NCI-H2107 (cell line): ENCODE data around the gene SEC11C.

Source experiments
- DNase-seq: peaks from one replicate; lab custom pipeline; 2025; lab: John Stamatoyannopoulos, UW

Gene SEC11C

DNA sequence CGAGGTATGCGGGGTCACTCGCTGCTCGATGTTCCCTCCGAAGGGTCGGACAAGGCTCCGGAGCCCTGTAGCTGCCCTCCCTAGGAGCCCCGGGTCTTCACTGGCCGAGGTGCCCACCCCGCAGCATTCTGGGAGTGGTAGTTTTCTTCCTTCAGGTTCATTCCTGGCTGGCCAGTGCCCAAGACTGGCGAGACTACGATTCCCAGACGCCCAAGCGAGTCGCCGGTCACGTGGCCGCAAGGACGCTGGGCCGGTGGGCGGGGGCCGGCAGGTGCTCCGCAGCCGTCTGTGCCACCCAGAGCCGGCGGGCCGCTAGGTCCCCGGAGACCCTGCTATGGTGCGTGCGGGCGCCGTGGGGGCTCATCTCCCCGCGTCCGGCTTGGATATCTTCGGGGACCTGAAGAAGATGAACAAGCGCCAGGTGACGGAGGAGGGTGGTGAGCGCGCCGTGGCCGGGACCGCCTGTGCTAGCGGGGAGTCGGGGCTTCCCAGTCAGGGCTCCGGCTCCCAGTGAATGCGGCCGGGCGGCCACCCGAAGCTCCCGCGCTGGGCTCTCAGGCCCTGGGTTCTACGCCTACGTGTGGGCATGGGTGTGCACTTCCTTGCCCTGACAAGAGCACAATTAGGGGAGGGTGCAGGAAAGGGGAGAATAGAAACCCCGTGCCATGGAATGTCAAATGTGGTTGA lies at the start of gene SEC11C:
SEC11C (plus strand) TSS at position 270 of the 687 bp plus-strand sequence; CDS start at position 335, 65 bp downstream.
- peak; percentile 98 for DNase-seq

DNA sequence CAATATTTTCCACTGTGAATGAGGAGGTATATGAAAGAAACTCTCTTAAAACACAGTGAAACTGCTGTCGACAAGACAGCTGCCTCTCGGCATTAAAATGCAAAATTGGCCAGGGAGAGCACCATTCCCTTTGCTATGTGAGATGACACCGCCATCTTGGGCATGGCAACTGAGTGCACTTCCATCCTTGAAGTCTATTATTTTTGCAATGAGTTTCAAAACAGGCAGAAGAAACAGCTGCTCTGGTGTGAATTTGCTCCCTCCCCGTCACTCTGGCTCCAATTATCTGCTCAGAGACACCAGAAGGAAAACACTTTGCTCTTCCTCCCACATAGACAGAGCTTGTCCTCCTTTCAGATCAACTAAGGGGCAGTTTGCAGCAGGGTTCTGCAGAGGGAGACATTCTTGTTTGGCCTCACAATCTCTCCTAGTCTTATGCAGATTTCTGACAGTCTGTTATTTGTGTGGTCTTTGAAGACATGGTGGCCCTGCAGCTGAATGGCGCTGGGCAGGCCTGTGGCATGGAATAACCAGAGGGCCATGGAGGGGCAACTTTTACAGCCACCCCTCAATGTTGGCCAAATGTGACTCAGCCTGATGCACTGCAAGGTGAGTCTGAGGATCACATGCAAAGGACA lies 48.6 kb upstream of the SEC11C start:
- DNase-seq = no peak

DNA sequence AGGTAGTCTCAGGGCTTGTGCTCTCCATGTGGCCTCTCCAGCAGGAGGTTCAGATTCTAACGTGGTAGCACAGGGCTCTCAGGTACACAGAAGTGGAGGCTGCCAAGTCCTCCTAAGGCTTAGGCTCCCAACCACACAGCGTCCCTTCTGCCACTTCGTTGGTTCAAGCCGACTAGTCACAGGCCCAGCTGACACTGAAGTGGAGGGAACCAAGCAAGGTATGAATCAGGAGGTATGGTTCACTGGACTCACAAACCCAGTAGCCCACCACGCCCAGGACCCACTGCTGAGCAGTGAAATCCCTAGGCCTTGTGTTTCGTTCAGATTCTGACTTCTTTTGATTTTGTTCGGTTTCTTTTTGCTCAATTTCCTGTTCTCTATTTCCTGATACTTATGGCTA lies 46.0 kb upstream of the SEC11C start:
- DNase-seq = no peak

DNA sequence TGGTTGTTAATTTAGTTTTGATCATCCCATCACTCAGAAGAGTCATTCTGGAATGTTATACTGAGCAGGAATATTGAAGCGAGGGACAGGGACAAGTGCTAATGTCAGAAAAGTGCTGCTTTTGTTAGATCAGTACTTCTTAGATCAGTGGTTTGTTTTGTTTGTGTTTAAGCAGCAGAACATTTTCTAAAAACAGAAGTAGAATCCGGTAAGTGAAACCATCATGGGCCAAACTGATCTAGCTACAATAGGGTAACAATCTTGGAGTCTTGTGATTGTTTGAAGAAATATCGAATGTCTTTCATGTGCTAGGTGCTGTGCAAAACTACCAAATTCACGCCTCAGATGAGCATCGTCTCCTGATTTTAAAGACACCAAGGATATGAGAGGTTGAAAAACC lies 45.1 kb upstream of the SEC11C start:
- DNase-seq = no peak

DNA sequence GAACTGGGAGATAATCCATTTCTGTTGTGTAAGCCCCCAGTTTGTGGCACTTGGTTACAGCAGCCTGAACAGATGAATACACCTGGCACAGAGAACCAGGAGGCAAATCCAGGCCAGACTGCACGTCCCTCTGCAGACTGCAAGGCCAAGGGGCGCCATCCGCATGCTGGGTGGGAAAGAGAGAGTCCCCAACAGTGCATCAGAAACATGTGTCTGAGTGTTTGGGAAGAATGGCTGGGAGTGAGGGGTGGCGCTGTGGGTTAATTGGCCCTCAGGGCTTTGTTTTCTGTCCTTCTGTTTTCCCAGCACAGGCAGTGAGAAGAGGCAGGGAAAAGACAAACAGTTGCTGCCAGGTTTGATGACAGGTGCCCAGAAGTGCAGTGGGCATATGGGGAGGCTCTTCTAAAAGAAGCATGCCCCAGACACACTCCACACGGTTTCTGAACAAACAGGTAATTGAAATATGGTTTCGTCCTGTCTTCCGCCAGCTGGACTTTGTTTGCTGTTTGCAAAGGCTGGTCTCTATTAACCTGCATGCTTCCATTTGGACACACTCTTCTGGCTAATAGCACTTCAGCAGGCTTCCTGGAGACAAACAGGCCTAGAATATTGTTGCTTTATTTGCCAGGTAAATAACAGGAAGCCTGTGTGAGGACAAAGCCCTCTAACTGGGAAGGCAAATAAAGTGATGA lies 43.4 kb upstream of the SEC11C start:
- DNase-seq = peak; percentile 98

DNA sequence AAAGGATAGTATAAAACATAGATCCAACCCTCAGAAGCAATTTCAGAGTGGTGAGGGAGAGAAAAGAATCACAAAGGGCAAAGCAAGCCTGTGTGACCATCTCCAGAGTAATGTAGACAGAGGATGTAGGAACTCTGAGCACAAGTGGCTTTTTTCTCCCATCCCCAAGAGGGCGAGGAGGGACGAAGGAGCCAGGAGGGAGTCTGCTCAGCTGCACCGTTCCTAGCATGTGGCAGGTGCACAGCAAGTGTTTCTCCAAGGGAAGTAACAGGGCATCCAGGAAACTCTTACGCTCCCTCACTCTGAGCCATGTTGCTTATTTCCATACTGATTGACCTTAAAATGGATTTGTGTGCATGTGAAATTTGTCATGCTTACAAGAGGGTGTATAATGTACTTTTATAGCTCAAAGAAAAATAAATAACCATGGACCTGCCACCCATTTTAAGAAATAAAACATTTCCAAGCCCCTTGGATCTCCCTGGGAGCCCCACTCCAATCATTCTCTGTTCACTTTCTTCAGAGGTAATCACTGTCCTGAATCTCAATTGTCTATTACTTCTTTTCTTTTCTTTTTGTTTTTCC lies 37.8 kb upstream of the SEC11C start:
- no peak for DNase-seq

DNA sequence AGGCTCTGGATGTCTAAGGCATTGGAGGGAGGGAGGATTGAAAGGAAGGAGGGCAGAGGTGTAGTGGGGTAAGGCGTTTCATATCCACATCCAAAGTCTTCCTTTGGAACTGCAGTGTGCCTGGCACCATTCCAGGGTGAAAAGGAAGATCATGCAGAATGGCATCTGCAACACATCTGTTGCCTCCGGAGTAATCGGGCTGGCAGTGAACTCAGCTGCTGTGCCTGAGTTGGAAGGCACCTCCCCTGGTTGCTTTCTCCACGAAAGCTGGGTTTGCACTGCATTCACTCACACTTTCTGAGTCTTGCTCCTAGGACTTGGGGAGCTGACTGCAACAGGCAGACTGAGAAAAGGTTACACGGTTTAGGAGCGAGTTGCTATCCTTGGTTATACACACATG lies 30.3 kb upstream of the SEC11C start:
- DNase-seq = no peak

DNA sequence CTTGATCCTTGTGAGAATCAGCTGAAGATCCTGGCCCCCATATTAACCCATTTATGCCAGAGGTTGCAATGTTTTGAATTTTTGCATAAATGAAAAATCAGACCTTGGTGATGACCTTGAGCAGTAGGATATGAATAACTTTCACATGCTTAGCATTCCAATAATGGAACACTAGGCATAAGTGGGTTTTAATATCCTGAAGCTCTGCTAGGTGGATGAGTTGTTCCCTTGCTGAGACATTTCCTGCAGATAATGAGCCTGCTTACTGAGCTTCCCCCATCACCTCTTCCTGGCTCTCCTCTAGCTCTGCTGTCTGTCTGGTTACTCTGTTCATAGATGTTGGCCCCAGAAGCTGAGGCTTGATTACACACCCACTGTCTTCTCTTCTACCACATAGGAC lies 25.5 kb upstream of the SEC11C start:
- no peak for DNase-seq

DNA sequence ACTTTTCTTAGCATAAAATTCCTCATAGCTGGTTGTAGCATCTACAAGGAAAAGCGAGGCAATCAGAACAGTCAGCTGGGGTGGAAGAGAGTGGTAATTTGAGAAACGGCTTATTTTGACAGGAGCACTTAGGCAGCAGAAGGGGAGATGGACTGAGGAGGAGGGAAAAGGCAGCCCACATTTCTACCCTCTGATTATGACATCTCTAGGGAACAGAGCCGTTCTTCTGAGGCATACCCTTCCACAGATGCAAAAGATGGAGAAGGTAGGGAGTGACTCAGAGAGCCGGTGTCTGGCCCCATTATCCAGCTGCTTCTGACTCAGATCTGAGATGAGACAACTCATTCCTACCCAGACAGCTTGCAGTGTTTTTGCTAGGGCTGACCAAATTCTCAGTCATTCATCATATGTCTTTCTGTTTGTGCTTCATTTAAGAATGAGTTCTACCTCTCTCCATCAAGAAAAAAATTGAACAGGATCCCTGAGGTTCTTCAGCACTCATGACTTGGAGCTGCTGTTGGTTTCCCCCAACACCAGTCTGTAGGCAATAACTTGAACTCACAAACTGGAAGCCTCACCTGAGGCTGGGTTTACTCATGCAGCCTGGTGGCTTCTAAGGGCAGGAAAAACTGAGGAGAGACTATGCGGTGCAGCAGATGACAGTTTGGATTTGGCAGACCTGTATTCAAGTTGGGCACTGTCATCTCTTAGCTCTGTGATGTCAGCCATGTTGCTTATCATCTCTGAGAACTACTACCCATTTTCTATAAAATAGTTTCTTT lies 15.9 kb upstream of the SEC11C start:
- DNase-seq = no peak

DNA sequence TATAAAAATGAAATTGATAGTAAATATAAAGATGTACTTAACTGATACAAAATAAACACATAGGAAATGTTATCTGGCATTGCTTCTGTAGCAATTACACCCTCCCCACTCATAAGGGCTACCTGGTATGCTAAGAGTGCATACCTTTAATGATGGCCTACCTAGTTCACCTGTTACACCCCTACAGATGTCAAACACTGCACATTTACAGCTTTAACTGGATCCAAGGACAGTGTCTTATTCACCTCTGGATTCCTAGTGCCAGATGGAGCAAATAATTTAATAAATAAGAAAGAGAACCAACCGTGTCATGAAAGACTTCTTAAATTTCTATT lies 15.3 kb upstream of the SEC11C start:
- no peak for DNase-seq

DNA sequence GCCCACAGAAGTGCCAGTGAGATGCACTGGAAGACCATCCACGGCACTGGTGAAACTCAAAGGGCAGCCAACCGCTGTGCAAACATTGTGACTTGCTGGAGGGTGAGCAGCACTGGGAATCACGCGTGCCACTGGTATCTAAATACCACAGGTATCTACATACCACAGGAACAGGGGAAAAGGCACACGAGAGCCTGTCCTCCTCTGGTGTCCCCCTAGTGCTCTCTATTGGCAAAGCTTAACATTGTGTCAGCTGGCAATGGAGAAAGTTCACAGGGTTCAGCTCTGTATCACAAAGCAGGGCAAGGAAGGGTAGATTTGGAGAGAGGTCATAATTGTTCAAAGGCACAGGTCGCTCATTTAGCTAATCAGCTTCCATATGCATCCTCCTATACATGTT lies 12.6 kb upstream of the SEC11C start:
- DNase-seq = no peak

DNA sequence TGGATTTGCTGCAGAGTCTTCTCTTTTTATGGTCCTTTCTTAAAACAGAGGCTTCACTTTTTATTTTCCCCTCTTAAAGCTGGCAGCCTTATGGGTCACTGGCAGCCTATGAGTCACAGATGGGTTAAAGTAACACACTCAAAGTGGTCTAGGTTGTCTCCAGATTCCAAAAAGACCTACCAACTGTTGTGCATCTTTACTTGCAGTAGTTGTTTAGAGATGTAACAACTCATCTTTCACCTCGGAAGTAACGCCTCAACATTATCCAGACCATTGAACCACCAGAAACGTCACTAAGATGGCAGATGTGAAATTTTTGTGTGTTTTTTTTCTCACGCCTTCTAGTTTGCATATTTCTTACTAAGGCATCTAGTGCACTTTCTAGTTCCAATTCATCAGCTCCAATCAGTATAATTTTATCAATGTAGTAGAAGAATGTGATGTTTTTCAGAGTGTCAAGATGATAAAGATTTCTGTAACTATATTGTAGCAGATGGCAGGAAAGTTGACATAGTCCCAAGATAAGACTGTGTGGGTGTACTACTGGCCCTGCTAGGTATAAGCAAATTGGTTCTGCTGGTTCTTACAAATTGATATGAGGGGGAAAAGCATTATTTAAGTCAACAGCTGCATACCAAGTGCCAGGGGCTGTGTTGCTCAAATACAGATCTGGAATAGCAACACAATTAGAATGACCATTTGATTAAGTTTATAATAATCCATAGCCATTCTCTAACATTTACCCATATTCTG lies 9.6 kb upstream of the SEC11C start:
- no peak for DNase-seq

DNA sequence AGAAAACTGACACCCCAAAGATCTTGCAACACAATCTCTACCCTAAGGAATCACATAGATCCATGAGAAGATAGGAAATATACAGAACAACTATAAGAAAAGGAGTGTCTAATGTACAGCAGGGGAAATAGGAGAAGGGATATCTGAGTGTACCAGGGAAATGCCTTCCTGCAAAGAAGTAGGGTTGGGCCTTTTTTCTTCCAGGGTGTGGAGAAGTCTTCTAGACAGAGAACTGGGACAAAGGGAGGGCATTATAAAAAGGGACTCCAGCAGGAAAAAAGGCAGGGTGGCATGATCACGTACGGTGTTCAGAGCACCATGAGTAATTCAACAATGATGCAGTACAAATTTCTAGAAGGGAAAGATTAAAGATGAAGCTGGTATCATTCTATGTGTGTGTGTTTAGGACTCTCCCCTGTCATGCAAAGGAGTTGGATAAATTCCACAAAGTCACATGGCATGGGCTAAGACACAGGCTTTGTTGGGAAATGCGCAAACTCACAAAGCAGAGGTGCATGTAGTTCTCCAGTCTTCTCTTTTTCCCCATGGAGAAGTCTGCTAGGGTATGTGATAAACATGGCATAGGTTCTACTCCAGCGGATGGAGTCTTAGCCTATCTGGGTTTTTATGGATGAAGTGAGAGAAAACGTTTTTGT lies 6.7 kb upstream of the SEC11C start:
- no peak for DNase-seq

DNA sequence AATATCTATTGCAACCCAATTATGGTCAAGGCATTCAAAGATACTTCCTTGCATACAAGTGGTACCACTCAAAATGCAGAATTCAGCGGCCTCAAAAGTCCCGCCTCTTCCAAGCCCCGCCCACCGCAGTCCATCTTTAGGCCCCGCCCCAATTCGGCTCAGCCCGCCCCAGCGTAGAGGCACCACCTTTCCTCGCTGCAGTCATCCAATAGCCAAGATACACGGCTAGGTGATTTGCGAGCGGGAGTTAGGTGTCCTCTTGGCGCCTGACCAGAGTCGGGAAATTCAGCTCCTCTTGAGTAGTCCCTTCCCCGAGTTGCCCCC lies 431 bp upstream of the SEC11C start:
- peak; percentile 92 for DNase-seq

DNA sequence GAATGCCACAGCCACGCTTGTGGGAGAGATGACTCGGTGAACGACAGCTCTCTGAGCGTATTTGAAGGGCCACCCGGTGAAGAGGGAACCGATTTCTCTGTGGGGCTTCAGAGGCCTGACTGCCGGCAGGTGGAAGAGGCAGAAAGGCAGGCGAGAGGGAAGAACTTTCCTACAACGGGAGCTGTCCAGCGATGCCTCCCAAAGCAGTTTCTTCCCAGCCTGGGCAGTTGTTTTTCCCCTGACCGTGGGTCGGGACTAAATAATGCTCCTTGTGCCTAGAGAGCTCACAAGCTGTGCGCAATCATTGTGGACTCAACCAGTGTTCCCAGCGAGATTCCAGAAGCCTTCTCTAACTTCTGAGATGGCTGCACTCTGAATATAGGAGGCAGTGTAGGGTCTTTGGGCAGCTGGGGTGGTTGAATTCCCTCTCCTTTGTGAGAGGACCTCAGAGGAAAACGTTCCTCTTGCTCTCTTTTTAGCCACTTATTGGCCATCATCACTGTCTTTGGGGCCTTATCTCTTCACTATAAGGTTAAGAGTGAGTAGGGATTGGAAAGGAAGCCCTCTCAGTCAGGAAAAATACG lies 710 bp downstream of the SEC11C start:
- no peak for DNase-seq

DNA sequence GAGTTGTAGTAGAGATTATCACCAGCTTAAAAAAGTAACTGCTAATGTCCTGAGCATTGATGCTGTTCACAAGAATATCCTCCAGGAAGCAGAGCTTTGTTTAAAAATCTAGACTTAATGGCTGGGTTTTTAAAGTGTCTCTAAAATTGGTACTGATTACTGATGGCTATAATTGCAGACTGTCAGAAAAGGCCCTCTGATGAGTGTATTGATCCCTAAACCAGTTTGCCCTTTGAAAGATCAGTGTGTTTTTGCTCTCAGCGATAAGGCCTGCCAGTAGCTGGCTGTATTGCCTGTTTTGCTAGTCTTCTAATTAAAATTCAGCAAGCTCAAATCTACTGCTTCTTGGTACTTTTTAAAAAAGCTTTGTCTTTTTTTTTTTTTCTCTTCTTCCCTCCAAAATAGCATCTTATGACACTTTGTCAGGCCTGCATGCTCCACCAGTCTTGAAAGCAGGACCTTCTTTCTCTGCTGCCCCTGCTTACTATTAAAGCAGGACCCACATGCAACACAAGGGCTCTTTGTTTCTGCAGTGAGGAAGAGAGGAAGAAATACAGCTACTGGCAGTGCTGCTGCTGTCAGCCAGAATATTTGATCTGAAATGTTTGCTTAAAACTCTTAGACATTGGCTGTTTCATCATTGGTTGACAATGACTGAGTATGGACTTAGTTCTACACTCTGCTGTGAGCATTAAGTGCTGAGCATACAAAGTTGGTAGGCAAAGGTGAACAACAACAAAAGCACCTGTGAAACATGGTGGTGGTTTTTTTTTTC lies 1.8 kb downstream of the SEC11C start:
- DNase-seq = peak; percentile 38

DNA sequence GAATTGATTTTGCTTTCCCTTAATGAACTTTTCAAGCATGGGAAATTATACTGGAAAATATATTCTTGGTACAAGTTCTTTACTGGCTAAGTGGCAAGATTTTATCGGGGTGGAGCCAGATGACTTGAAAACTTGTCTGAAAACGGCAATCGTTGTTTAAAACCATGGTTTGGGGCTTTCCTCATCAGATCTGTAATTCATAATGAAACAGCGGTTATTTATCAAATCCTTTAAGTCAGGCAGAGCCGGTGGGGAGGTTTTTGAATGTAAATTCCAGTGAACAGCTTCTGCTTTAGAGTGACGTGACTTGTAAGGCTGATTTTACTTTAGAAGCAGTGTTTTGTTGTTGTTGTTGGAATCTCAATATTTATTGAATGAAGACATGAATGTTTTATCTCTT lies 2.6 kb downstream of the SEC11C start:
- DNase-seq = no peak

DNA sequence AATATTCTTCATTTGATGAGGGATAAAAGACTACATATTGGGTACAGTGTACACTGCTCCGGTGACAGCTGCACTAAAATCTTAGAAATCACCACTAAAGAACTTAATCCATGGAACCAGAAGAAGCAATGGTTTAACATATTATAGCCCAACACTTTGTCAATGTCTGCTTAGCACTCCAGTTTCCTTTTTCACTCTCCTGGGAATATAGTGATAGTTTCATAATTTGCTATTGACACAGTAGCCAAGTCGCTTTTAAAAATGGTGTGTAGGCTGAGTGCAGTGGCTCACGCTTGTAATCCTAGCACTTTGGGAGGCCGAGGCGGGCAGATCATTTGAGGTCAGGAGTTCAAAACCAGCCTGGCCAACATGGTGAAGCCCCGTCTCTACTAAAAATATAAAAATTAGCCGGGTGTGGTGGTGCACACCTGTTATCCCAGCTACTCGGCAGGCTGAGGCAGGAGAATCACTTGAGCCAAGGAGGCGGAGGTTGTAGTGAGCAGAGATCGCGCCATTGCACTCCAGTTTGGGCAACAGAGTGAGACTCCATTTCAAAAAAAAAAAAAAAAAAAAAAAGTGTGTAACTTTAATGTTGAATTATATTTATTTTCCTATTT lies 3.2 kb downstream of the SEC11C start:
- DNase-seq = peak; percentile 19

DNA sequence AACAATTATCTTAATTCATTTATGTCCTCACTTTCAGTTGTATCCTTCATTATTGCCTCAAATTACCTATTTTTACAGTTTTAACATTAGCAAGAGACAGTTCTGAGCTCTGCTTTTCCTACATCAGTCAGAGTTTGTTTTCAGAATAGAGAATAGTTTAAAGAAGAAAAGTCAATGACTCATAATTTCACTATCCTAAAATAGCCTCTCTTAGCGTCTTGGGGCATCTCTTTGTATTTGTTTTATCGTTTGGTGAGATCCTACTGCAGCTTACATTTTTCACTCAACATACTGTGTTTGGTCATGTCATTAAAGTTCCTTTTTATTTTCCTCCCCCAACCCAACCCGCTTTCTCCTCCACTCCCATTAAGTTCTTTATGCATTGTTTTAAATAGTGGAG lies 3.8 kb downstream of the SEC11C start:
- DNase-seq = no peak

DNA sequence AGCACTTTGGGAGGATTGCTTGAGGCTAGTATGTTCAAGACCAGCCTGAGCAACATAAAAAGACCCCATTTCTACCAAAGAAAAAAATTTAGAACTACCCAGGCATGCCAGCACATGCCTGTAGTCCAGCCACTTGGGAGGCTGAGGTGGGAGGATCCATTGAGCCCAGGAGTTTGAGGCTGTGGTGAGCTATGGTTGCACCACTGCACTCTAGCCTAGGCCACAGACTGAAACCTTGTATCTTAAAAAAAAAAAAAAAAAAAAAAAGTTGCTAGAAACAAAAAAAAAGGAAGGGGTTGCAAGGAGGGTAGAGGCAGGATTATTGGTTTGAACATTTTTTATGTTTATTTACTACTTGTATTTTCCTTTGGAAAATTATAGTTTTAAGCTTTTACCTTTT lies 4.8 kb downstream of the SEC11C start:
- no peak for DNase-seq
